Suprapubic skin (tissue), 4 donors: ENCODE results near the gene CDK5R1. TPM values are rescaled to one million over a fixed set of nuclear protein-coding genes. Genes with fewer than 3 reads are reported as not detected.
A peak's percentile ranks its signal among the peaks of the same experiment; 100 is the strongest.

Experiments
- DNase-seq, 2 donors: peaks; one replicate each; pipeline ENCODE4 v3.0.0-alpha.2; 2019; ENCODE audit warnings: low spot score in 2 of 2
- H3K27ac ChIP-seq: fragments of 200-600 bp; sonication (generic); one replicate; pipeline ENCODE4 v1.5.1; 2019
- H3K27me3 ChIP-seq: fragments of 200-600 bp; sonication (generic); one replicate; pipeline ENCODE4 v1.5.1; 2019
- H3K36me3 ChIP-seq: fragments of 200-600 bp; sonication (generic); one replicate; pipeline ENCODE4 v1.5.1; 2019
- H3K4me1 ChIP-seq: fragments of 200-600 bp; sonication (generic); one replicate; pipeline ENCODE4 v1.5.1; 2019
- H3K4me3 ChIP-seq: fragments of 200-600 bp; sonication (generic); one replicate; pipeline ENCODE4 v1.5.1; 2019; ENCODE audit warnings: mild to moderate bottlenecking
- H3K9me3 ChIP-seq: fragments of 200-600 bp; sonication (generic); one replicate; pipeline ENCODE4 v1.5.1; 2019
- CTCF ChIP-seq, 2 donors: fragments of 200-600 bp in 1 of 2; fragments of 450-650 bp in 1 of 2; sonication (generic) in 1 of 2; IDR thresholded peaks; one replicate each; pipeline ENCODE4 v1.5.1; 2016 to 2019; ENCODE audit warnings: antibody characterized with exemption in 2 of 2, mild to moderate bottlenecking in 1 of 2, moderate library complexity in 1 of 2
- EP300 ChIP-seq: sonication (generic); formaldehyde crosslinking; IDR thresholded peaks from one replicate; pipeline ENCODE4 v1.6.1; 2017; ENCODE audit warnings: antibody characterized with exemption
- POLR2A ChIP-seq, 2 donors: fragments of 450-650 bp; IDR thresholded peaks; one replicate each; pipeline ENCODE4 v1.6.1; 2017; ENCODE audit warnings: antibody characterized with exemption in 2 of 2, mild to moderate bottlenecking in 2 of 2, moderate library complexity in 2 of 2
- POLR2AphosphoS5 ChIP-seq, 3 donors: sonication (generic); formaldehyde crosslinking; IDR thresholded peaks; one replicate each; pipeline ENCODE4 v1.6.1; 2017; ENCODE audit warnings: antibody characterized with exemption in 3 of 3
- WGBS: methylation state at CpG from one replicate; pipeline ENCODE4 v1.1.5; 2018; 5-methylcytosine and 5-hydroxymethylcytosine counted together
- total RNA-seq, 4 donors: library from RNA; depleted of rRNA; stranded (reverse); fragments of >200 nt; gene quantifications; one replicate each; pipeline ENCODE4 v1.1.0, GENCODE V29; 2016

Gene CDK5R1
- total RNA-seq, 4 donors from 2014 or later: 3.5 to 6.9 (median 5.5) TPM

GRCh38 chr17:32486111-32486700 is 587 bp upstream of the CDK5R1 start:
- Histone ChIP-seq H3K4me1 (peaks cover 38% of the 10 kb centered on the region), H3K27me3 (no peaks in the 10 kb centered on the region), H3K36me3 (peaks cover 6% of the 10 kb centered on the region), H3K9me3 (no peaks in the 10 kb centered on the region), H3K4me3 (peak overlapping the region; percentile 70), H3K27ac (peak overlapping the region; percentile 76)
- 33% methylated on average over 2 of the region's 72 CpGs for WGBS
- DNase-seq: no peak
- TF ChIP-seq CTCF (IDR thresholded peaks at IDR 0.05) (no peak), POLR2A (IDR thresholded peaks at IDR 0.05) (no peak), POLR2AphosphoS5 (IDR thresholded peaks at IDR 0.05) (no peak), EP300 (no peak)

- Histone ChIP-seq H3K4me3 (peak overlapping the region; percentile 70), H3K4me1 (peaks cover 38% of the 10 kb centered on the region), H3K27me3 (no peaks in the 10 kb centered on the region), H3K9me3 (no peaks in the 10 kb centered on the region), H3K27ac (no peak overlapping the region), H3K36me3 (no peaks in the 10 kb centered on the region)
- 71% methylated on average over 31 of the region's 59 CpGs for WGBS
- DNase-seq: no peak
- TF ChIP-seq CTCF (IDR thresholded peaks at IDR 0.05): no peak
These were observed 832 bp downstream of the CDK5R1 start for GRCh38 chr17:32487473-32488176.

- Histone ChIP-seq H3K27me3 (no peaks in the 10 kb centered on the region), H3K9me3 (no peaks in the 10 kb centered on the region), H3K27ac (no peak overlapping the region), H3K4me1 (peaks cover 35% of the 10 kb centered on the region), H3K4me3 (peak overlapping the region; percentile 70), H3K36me3 (no peaks in the 10 kb centered on the region)
- peak in 1 of 2 donors; percentile 44 for DNase-seq
- 95% methylated on average over 16 of the region's 16 CpGs for WGBS
- TF ChIP-seq EP300: no peak
- TF ChIP-seq POLR2A (IDR thresholded peaks at IDR 0.05): no peak
- TF ChIP-seq CTCF (IDR thresholded peaks at IDR 0.05): no peak
- TF ChIP-seq POLR2AphosphoS5 (IDR thresholded peaks at IDR 0.05): no peak
These were observed 1.4 kb downstream of the CDK5R1 start for GRCh38 chr17:32488177-32488542.

GRCh38 chr17:32488604-32489180 is 1.9 kb downstream of the CDK5R1 start:
- no peak for TF ChIP-seq EP300
- TF ChIP-seq POLR2AphosphoS5 (IDR thresholded peaks at IDR 0.05): no peak
- TF ChIP-seq POLR2A (IDR thresholded peaks at IDR 0.05): no peak
- TF ChIP-seq CTCF (IDR thresholded peaks at IDR 0.05): no peak
- no peak overlapping the region for H3K27ac ChIP-seq
- WGBS: 97% methylated on average over 10 of the region's 13 CpGs
- H3K27me3 ChIP-seq: no peaks in the 10 kb centered on the region
- no peaks in the 10 kb centered on the region for H3K9me3 ChIP-seq
- peaks cover 30% of the 10 kb centered on the region for H3K4me1 ChIP-seq
- no peak overlapping the region for H3K4me3 ChIP-seq
- DNase-seq: peak in 1 of 2 donors; percentile 55
- H3K36me3 ChIP-seq: no peaks in the 10 kb centered on the region

GRCh38 chr17:32489320-32490100 is 2.7 kb downstream of the CDK5R1 start:
- Histone ChIP-seq H3K4me1 (peaks cover 22% of the 10 kb centered on the region), H3K27me3 (no peaks in the 10 kb centered on the region), H3K27ac (no peak overlapping the region), H3K4me3 (no peak overlapping the region), H3K9me3 (no peaks in the 10 kb centered on the region), H3K36me3 (no peaks in the 10 kb centered on the region)
- DNase-seq: peak in 1 of 2 donors; percentile 38
- WGBS: 86% methylated on average over 10 of the region's 10 CpGs
- no peak for TF ChIP-seq EP300
- TF ChIP-seq POLR2A (IDR thresholded peaks at IDR 0.05): no peak
- no peak for TF ChIP-seq POLR2AphosphoS5 (IDR thresholded peaks at IDR 0.05)
- no peak for TF ChIP-seq CTCF (IDR thresholded peaks at IDR 0.05)
